Endothelial cell of umbilical vein (primary cell): ENCODE results near the gene DDR2. TPM values are rescaled to one million over a fixed set of nuclear protein-coding genes. Genes with fewer than 3 reads are reported as not detected.

Experiments used
- BruUV-seq: library from RNA; stranded (reverse); fragments of 400-500 nt; replicated peaks from 2 replicates; lab custom pipeline; 2021; lab: Mats Ljungman, UMichigan
- CTCF ChIA-PET: fragments of 300-600, 350-600 bp; sonication (Branson Sonifier 250); formaldehyde crosslinking; loops from one replicate; lab custom pipeline; 2021; ENCODE audit warnings: antibody characterized with exemption, inconsistent platforms; lab: Charles Lee
- POLR2A ChIA-PET: fragments of 300-600, 350-600 bp; sonication (Branson Sonifier 250); formaldehyde crosslinking; loops from one replicate; lab custom pipeline; 2021; ENCODE audit warnings: antibody characterized with exemption, inconsistent platforms; lab: Charles Lee
- DNase-seq: peaks from one replicate; pipeline ENCODE4 v3.0.0-alpha.2; 2011; ENCODE audit warnings: low read depth, low spot score
- FAIRE-seq: peaks from 2 replicates; lab custom pipeline; 2011; peaks lifted over from hg19 to GRCh38; lab: Jason Lieb, UNC
- H2AFZ ChIP-seq: 2 replicates; pipeline ENCODE4 v1.6.0; 2012; ENCODE audit warnings: low read depth, low read length, control low read depth, inconsistent platforms
- H3K27ac ChIP-seq: 2 replicates; pipeline ENCODE4 v1.5.1; 2011; ENCODE audit warnings: low read depth, mild to moderate bottlenecking, control low read depth, low read length, moderate library complexity; ENCODE audit not compliant: insufficient read depth
- H3K27me3 ChIP-seq, 2 experiments: 2 replicates each; pipeline versions ENCODE4 v1.6.0 to v1.6.1; 2011; ENCODE audit warnings: low read length in 2 of 2, mixed read lengths in 1 of 2; ENCODE audit not compliant: control insufficient read depth in 2 of 2, insufficient read depth in 2 of 2
- H3K36me3 ChIP-seq, 2 experiments: 2 replicates in 1 of 2; 3 replicates in 1 of 2; pipeline ENCODE4 v1.5.1; 2011; ENCODE audit warnings: low read length in 2 of 2, mild to moderate bottlenecking in 1 of 2, moderate library complexity in 1 of 2; ENCODE audit not compliant: control insufficient read depth in 2 of 2, insufficient read depth in 2 of 2; ENCODE audit errors: extremely low read depth in 1 of 2
- H3K4me1 ChIP-seq: 3 replicates; pipeline ENCODE4 v1.5.1; 2011; ENCODE audit warnings: mild to moderate bottlenecking, low read length; ENCODE audit not compliant: control insufficient read depth, insufficient read depth; ENCODE audit errors: extremely low read depth
- H3K4me2 ChIP-seq: 2 replicates; pipeline ENCODE4 v1.6.1; 2011; ENCODE audit warnings: low read length, control low read depth, mixed read lengths; ENCODE audit not compliant: insufficient read depth
- H3K4me3 ChIP-seq, 3 experiments: fragments of 200-600 bp in 1 of 3; sonication (generic), shearing (Covaris generic) in 1 of 3; replicated peaks in 1 of 3; 2 replicates each; pipeline ENCODE4 v1.5.1; 2011 to 2016; ENCODE audit warnings: control low read depth in 3 of 3, low read length in 3 of 3, mild to moderate bottlenecking in 2 of 3, inconsistent platforms in 1 of 3, low read depth in 1 of 3, moderate library complexity in 1 of 3; ENCODE audit not compliant: insufficient read depth in 1 of 3
- H3K79me2 ChIP-seq: 2 replicates; pipeline ENCODE4 v1.6.0; 2012; ENCODE audit warnings: low read length, inconsistent platforms; ENCODE audit not compliant: control insufficient read depth, insufficient read depth
- H3K9ac ChIP-seq: replicated peaks from 2 replicates; pipeline ENCODE3; 2011; ENCODE audit warnings: low read length, control low read depth; ENCODE audit not compliant: insufficient read depth; ENCODE audit errors: extremely low read depth
- H3K9me1 ChIP-seq: replicated peaks from 3 replicates; pipeline ENCODE4 v1.6.0; 2011; ENCODE audit warnings: mild to moderate bottlenecking, low read length; ENCODE audit not compliant: control insufficient read depth, insufficient read depth; ENCODE audit errors: extremely low read depth
- H3K9me3 ChIP-seq: replicated peaks from 2 replicates; pipeline ENCODE4 v1.5.1; 2012; ENCODE audit warnings: low read length, inconsistent platforms; ENCODE audit not compliant: control insufficient read depth, insufficient read depth
- H4K20me1 ChIP-seq: replicated peaks from 2 replicates; pipeline ENCODE3; 2011; ENCODE audit warnings: mild to moderate bottlenecking, low read length; ENCODE audit not compliant: control insufficient read depth, insufficient read depth; ENCODE audit errors: extremely low read depth
- CTCF ChIP-seq, 2 donors: IDR thresholded peaks; 1 replicate in 1 of 2; 2 replicates in 1 of 2; pipeline ENCODE4 v1.5.1; 2011; ENCODE audit warnings: low read length in 2 of 2, mild to moderate bottlenecking in 2 of 2, moderate library complexity in 2 of 2, control low read depth in 1 of 2, inconsistent platforms in 1 of 2, low read depth in 1 of 2; ENCODE audit not compliant: insufficient read depth in 1 of 2; ENCODE audit errors: extremely low read depth in 1 of 2
- EZH2 ChIP-seq: IDR thresholded peaks from 2 replicates; pipeline ENCODE4 v1.6.1; 2012; ENCODE audit warnings: borderline replicate concordance, low read depth, mild to moderate bottlenecking, moderate library complexity, low read length, inconsistent platforms; ENCODE audit not compliant: severe bottlenecking
- FOS ChIP-seq: IDR thresholded peaks from 2 replicates; pipeline ENCODE4 v1.6.1; 2011; ENCODE audit warnings: mild to moderate bottlenecking, low read length, moderate library complexity, borderline replicate concordance; ENCODE audit not compliant: insufficient read depth
- MAX ChIP-seq: IDR thresholded peaks from 2 replicates; pipeline ENCODE4 v1.6.1; 2011; ENCODE audit not compliant: insufficient read depth, insufficient read length
- MYC ChIP-seq: IDR thresholded peaks from one replicate; pipeline ENCODE4 v1.6.1; 2011; ENCODE audit warnings: mild to moderate bottlenecking, low read depth, low read length
- POLR2A ChIP-seq: IDR thresholded peaks from 2 replicates; pipeline ENCODE4 v1.6.1; 2012; ENCODE audit warnings: low read depth, mild to moderate bottlenecking, control low read depth, low read length
- dilution Hi-C: fragments of 300-500 bp; cut with MboI; formaldehyde crosslinking; loops from one replicate; pipeline ENCODE4 v1.15.0; 2019; ENCODE audit warnings: low sequenced_read_pairs; ENCODE audit not compliant: extremely low pct_ligation_motif_present
- intact Hi-C: fragments of 100-400 bp; cut with micrococcal nuclease; formaldehyde crosslinking; loops from one replicate; pipeline ENCODE4 v1.10.0; 2022
- polyA plus RNA-seq, 4 experiments: library from polyadenylated mRNA; depleted of rRNA in 3 of 4; stranded (reverse) in 3 of 4; unstranded in 1 of 4; fragments of >200 nt; gene quantifications; 2 replicates each; pipeline versions ENCODE4 v1.2.1 to v1.2.3, GENCODE V29; 2011 to 2012; ENCODE audit warnings: missing spikeins in 1 of 4
- total RNA-seq: library from RNA; stranded (reverse); gene quantifications from 2 replicates; pipeline ENCODE4 v1.2.3, GENCODE V29; 2021

The DDR2 gene
- total and polyA plus RNA-seq, 2 donors (not counting 3 experiments of a cell fraction or from before 2014, with no cell fraction given): 27.8 to 30.8 TPM

- H4K20me1 ChIP-seq: no peaks in the 10 kb centered on the region
- H3K9me3 ChIP-seq: peaks cover 4% of the 10 kb centered on the region
- DNase-seq (no peak), FAIRE-seq (no peak)
- CTCF ChIA-PET: interaction anchor here (0.7 to 2.2 kb wide), 2 partner anchors 138 to 183 kb away, joined by 3 to 12 read pairs; no protein-coding TSS in a partner anchor
- no peaks in the 10 kb centered on the region for H3K79me2 ChIP-seq
- POLR2A ChIA-PET: interaction anchor here (0.7 kb wide), 1 partner anchor 14 kb away, joined by 10 read pairs; no protein-coding TSS in a partner anchor
- dilution Hi-C loops: no loop called here
- no peaks in the 10 kb centered on the region for H3K4me1 ChIP-seq
- H3K4me3 ChIP-seq: no peak overlapping the region
- no peak overlapping the region for H3K9ac ChIP-seq
- intact Hi-C loops: loop anchor here (10.0 kb wide), 1 partner anchor 708 kb away; the partner anchor contains the start of gene NUF2
- H3K36me3 ChIP-seq: no peaks in the 10 kb centered on the region
- no peak overlapping the region for H3K27ac ChIP-seq
- no peak overlapping the region for H2AFZ ChIP-seq
- no peaks in the 10 kb centered on the region for H3K9me1 ChIP-seq
- BruUV-seq: no TSS peak
- no peak overlapping the region for H3K4me2 ChIP-seq
- TF ChIP-seq FOS: no peak
- TF ChIP-seq MYC: no peak
- TF ChIP-seq EZH2: no peak
- TF ChIP-seq MAX: no peak
- no peak for TF ChIP-seq POLR2A
- TF ChIP-seq CTCF (IDR thresholded peaks at IDR 0.05; ENCODE audit: extremely low read depth in 1 of 2, insufficient read depth in 1 of 2, low read depth in 1 of 2, low read length in 2 of 2): no peak
- H3K27me3 ChIP-seq: no peaks in the 10 kb centered on the region
Measured at GRCh38 chr1:162616848-162617247, 15.4 kb upstream of the DDR2 start.
